Measurements from ENCODE around the gene KAT8.

- no peak for TF ChIP-seq CTCF (IDR thresholded peaks at IDR 0.05)
- TF ChIP-seq POLR2A (IDR thresholded peaks at IDR 0.05), result no peak
Observed at GRCh38 chr16:31083081-31083480, 34.4 kb upstream of the KAT8 start.

Measured in uterus (tissue), 2 donors.